ENCODE data around the gene TRPM3.

GRCh38 chr9:70883963-70884793, 237.2 kb downstream of the TRPM3 start:
- TF ChIP-seq EP300 (IDR thresholded peaks at IDR 0.05) (no peak), CTCF (IDR thresholded peaks at IDR 0.05) (no peak), POLR2A (IDR thresholded peaks at IDR 0.05) (no peak)
